ENCODE results near the gene PMFBP1.

PMFBP1 gene

GRCh38 chr16:72131036-72131435, 40.9 kb downstream of the PMFBP1 start:
- DNase-seq (ENCODE audit: low spot score): no peak

GRCh38 chr16:72129976-72130656, 41.8 kb downstream of the PMFBP1 start:
- DNase-seq (ENCODE audit: low spot score): no peak

- DNase-seq (ENCODE audit: low spot score): no peak
Measured at GRCh38 chr16:72128701-72129100, 43.3 kb downstream of the PMFBP1 start.

GRCh38 chr16:72126429-72126765, 45.6 kb downstream of the PMFBP1 start:
- DNase-seq (ENCODE audit: low spot score): no peak

GRCh38 chr16:72125635-72126428, 46.1 kb downstream of the PMFBP1 start:
- no peak for DNase-seq (ENCODE audit: low spot score)

GRCh38 chr16:72124761-72125634, 47.0 kb downstream of the PMFBP1 start:
- peak; percentile 62 for DNase-seq (ENCODE audit: low spot score)

- DNase-seq (ENCODE audit: low spot score): no peak
Measured at GRCh38 chr16:72124148-72124547, 47.8 kb downstream of the PMFBP1 start.

GRCh38 chr16:72123426-72123825, 48.5 kb downstream of the PMFBP1 start:
- no peak for DNase-seq (ENCODE audit: low spot score)

- no peak for DNase-seq (ENCODE audit: low spot score)
Measured at GRCh38 chr16:72122916-72123315, 49.0 kb downstream of the PMFBP1 start.

- no peak for DNase-seq (ENCODE audit: low spot score)
Measured at GRCh38 chr16:72122308-72122707, 49.6 kb downstream of the PMFBP1 start.

GRCh38 chr16:72120026-72120425, 51.9 kb downstream of the PMFBP1 start:
- DNase-seq (ENCODE audit: low spot score): no peak

- DNase-seq (ENCODE audit: low spot score): no peak
Measured at GRCh38 chr16:72113616-72113945, 58.4 kb downstream of the PMFBP1 start.

- DNase-seq (ENCODE audit: low spot score): no peak
Measured at GRCh38 chr16:72112906-72113615, 58.9 kb downstream of the PMFBP1 start.

GRCh38 chr16:72112452-72112792, 59.5 kb downstream of the PMFBP1 start:
- DNase-seq (ENCODE audit: low spot score): no peak

- DNase-seq (ENCODE audit: low spot score): no peak
Measured at GRCh38 chr16:72111657-72112451, 60.1 kb downstream of the PMFBP1 start.

GRCh38 chr16:72110662-72111615, 61.0 kb downstream of the PMFBP1 start:
- DNase-seq (ENCODE audit: low spot score): no peak

- no peak for DNase-seq (ENCODE audit: low spot score)
Measured at GRCh38 chr16:72109966-72110530, 61.9 kb downstream of the PMFBP1 start.

GRCh38 chr16:72109300-72109699, 62.7 kb downstream of the PMFBP1 start:
- no peak for DNase-seq (ENCODE audit: low spot score)

GRCh38 chr16:72108353-72109102, 63.4 kb downstream of the PMFBP1 start:
- no peak for DNase-seq (ENCODE audit: low spot score)
